Measurements from ENCODE around the gene NXPE2.
"Not testable (repeated sequence)": the region's sequence is repeated elsewhere in the genome, so short reads cannot be mapped to it uniquely, and the experiment has no call there.

The NXPE2 gene

DNA sequence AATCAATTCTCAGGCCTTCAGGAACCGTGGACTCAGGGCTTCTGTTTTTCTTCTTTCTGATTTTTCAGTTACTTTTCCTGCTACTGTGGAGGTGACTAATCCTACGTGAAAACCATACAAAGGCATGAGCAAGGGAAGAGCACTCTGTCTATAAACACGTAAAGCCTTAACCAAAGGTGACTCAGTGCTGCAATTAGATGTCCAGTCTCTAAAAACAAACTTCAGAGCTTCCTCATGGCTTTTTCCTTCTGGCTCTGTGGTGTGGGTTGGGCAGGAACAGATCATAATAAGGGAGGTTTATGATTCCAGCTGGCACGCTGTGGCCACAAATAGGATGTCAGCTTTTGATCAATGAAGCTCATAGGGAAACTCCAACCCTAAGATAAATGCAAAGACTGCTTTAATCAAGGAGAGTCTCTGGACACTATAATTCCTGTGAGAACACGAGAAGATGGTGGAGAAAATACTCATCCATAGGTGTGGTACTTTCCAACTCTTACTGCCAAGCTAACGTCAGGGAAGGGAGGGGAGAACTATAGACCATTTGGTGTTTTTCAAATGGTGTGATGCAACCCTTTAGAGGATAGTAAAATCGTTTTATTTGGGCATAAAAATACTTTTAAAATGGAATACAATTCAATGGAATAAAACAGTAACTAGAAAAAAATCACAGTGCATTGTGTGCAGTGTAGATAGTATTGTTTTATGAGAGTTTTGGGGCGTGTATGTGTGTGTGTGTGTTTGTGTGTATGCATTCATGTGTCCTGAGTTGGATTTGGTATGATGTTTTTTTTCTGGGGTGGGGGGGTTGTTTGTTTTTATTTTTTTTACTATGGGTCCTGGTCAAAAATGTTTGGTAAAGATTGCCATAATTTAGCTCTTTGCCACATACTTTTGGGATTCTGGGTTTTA lies at the start of gene NXPE2:
NXPE2 (plus strand) TSS at position 403 of the 912 bp plus-strand sequence; CDS start at position 452, 49 bp downstream.
- peak; percentile 72 for DNase-seq (ENCODE audit: low read depth)

- not testable (repeated sequence) for DNase-seq (ENCODE audit: low read depth)
These were observed 46.8 kb upstream of the NXPE2 start for GRCh38 chr11:114631445-114631965.

DNA sequence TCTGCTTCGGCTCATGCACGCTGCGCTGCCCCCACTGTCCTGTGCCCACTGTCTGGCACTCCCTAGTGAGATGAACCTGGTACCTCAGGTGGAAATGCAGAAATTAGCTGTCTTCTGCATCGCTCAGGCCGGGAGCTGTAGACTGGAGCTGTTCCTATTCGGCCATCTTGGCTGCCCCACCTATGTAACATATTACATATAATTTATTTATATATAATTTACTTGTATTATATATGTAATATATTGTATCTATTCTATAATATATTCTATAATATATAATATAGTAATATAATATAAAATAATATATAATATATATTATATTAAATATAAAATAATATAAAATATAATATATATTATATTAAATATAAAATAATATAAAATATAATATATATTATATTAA lies 38.9 kb upstream of the NXPE2 start:
- DNase-seq (ENCODE audit: low read depth), result not testable (repeated sequence)

DNA sequence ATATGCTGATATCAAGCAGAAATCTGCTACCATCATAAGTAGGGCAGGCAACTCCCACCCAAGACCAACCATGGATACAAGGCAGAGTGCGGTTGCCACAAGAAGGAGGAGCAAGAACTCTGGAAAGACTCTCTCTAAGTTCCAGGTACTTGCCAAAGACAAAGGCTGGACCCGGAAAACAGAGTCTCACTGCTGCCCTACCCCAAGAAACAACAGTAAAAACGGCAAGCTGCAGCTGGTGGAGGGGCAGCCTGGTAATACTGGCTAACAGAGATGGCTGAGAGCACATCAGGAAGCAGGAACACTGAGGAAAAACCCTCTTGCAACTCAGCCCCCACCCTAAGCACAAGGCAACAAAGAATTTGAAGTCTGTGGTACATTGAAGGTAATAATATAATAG lies 27.7 kb upstream of the NXPE2 start:
- DNase-seq (ENCODE audit: low read depth), result no peak

GRCh38 chr11:114651145-114651718 lies 27.1 kb upstream of the NXPE2 start:
- no peak for DNase-seq (ENCODE audit: low read depth)

DNA sequence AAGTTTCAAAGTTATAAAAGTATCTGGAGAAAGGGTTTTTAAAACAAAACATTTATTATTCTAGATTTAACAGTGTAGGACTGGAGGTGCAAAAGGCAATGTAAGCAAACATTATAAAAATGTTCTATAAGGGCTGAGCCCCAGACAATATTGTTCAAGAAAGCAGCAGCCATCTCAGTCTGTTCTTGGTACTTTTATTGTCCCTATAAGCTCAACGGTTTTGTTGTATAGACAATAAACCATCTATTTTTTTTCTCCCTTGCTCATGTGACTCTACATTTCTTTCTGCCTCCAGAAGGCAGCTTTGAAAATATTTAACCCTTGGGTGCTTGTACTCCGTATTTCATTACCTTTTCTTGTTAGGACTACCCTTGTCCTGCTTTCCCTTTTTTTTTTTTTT lies 25.2 kb upstream of the NXPE2 start:
- DNase-seq (ENCODE audit: low read depth), result no peak

- DNase-seq (ENCODE audit: low read depth), result no peak
These were observed 13.7 kb upstream of the NXPE2 start for GRCh38 chr11:114664641-114665040.

- DNase-seq (ENCODE audit: low read depth), result no peak
These were observed 11.6 kb upstream of the NXPE2 start for GRCh38 chr11:114666760-114667159.

- no peak for DNase-seq (ENCODE audit: low read depth)
These were observed 10.2 kb upstream of the NXPE2 start for GRCh38 chr11:114668109-114668508.

- no peak for DNase-seq (ENCODE audit: low read depth)
These were observed 4.7 kb upstream of the NXPE2 start for GRCh38 chr11:114673661-114674060.

- DNase-seq (ENCODE audit: low read depth), result no peak
These were observed 1.2 kb downstream of the NXPE2 start for GRCh38 chr11:114679505-114679904.

- no peak for DNase-seq (ENCODE audit: low read depth)
These were observed 4.7 kb downstream of the NXPE2 start for GRCh38 chr11:114683007-114683406.

- no peak for DNase-seq (ENCODE audit: low read depth)
These were observed 6.3 kb downstream of the NXPE2 start for GRCh38 chr11:114684636-114685035.

GRCh38 chr11:114685097-114685496 lies 6.8 kb downstream of the NXPE2 start:
- DNase-seq (ENCODE audit: low read depth), result no peak

- no peak for DNase-seq (ENCODE audit: low read depth)
These were observed 27.1 kb downstream of the NXPE2 start for GRCh38 chr11:114705280-114706024.

DNA sequence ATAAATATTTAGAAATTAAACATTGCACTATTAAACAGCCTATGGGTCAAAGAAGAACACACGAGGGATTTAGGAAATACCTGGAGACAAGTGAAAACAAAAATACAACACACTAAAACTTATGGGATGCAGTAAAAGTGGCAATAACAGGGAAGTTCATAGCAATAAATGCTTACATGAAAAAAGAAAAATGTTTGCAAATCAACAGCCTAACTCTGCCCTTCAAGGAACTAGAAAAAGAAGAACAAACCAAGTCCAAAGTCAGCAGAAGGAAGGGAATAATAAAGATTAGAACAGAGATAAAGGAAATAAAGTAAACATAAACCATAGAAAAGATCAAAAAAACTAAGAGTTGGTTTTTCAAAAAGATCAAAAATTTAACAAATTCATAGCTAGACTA lies 31.6 kb downstream of the NXPE2 start:
- DNase-seq (ENCODE audit: low read depth), result no peak

- DNase-seq (ENCODE audit: low read depth), result no peak
These were observed 35.4 kb downstream of the NXPE2 start for GRCh38 chr11:114713756-114714155.

GRCh38 chr11:114719562-114719961 lies 41.2 kb downstream of the NXPE2 start:
- DNase-seq (ENCODE audit: low read depth), result no peak

DNA sequence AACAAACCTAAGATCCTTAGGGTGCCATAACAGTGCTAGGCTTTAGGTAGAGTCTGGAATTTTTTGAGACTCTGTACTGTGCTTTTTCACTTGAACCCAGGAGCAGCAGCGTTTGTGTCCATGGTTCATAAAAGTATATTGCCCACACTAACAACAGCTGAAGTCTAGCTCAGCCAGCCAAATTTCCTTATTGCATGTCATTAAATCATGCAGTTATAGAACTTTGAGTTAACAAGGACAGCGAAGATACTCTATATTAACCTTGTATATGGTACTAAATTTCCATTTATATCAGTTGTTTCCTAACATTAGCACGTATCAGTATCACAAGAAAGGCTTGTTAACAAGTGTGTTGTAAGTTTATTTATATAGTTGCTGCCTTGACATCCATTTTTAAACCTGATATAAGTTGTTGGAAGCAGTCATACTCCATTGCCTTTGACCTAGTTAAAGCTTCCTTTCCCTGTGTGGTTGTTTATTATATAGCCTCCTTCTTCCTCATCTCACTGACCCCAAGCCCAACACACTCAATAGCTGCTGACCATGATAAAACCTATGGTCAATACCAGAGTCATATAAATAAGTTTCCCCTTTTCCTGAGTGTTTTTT lies 46.7 kb downstream of the NXPE2 start:
- DNase-seq (ENCODE audit: low read depth), result no peak

GRCh38 chr11:114725623-114726022 lies 47.3 kb downstream of the NXPE2 start:
- no peak for DNase-seq (ENCODE audit: low read depth)

GRCh38 chr11:114736806-114737205 lies 58.5 kb downstream of the NXPE2 start:
- no peak for DNase-seq (ENCODE audit: low read depth)

GRCh38 chr11:114738954-114739353 lies 60.6 kb downstream of the NXPE2 start:
- peak; percentile 45 for DNase-seq (ENCODE audit: low read depth)

Data from EH (cell line).